ENCODE data around the gene GSK3B.
"Not testable (repeated sequence)": the region's sequence is repeated elsewhere in the genome, so short reads cannot be mapped to it uniquely, and the experiment has no call there.

The GSK3B gene

DNA sequence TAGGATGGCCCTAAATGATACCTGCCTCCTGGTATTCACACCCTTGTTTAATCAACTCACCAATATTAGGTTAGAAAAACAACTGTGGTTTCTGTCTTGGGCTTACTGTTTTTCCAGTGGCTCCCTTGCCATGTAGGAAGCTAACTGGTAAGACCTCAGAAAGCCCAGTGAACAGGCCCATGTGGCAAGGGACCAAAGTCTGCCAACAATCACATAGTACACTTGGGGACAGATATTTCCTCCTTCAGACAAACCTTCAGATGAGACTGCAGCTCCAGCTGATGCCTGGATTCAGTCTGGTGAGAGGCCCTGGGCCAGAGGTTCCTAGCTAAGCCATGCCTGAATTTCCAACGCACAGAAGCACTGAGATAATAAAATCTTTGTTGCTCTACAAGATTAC is 96.1 kb downstream of the GSK3B start:
- no peak for DNase-seq

DNA sequence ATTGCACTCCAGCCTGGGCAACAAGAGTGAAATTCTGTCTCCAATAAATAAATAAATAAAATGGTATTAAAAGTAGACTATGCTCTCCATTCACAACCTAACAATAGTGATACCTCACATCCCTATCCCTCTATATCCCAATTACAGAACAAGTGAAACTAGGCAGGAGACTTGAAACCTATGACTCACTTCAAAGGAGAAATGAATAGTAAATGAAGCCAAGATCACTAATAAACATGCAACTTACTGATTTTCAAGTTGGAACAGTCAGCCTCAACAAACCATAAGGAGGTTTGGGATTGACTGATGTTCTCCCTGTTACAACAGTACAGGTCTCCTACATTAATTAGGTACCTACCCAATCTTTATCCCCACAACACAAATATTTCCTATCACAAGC is 103.4 kb downstream of the GSK3B start:
- no peak for DNase-seq

DNA sequence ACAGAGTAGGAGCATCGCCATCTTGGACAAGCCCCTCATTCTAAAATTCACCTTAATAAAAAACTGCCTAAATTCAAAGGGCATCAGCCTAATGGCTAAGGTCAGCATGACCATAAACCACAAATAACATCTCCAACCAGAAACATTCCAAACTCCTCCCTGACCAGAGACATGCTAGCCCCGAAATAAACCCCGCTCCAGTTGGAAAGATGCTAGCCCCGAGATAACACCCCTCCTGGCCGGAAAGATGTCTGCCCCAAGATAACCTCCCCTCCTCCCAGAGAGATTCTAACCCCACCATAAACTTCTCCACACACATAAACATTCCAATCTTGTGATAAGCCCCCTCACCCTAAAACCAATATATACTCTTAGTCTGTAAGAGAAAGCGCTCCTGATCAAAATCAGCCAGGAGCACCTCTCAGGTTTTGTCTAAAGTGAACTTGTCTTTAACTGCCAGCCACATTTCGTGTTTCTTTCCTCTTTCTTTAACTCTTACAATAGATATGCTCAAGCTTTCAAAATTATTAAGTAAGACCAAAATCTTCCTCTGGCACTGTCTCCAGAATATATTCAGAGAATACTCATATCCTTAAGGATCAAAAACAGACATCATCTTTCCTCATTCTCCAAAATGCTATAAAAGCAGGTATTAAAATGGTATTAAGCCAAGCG is 104.1 kb downstream of the GSK3B start:
- no peak for DNase-seq

DNA sequence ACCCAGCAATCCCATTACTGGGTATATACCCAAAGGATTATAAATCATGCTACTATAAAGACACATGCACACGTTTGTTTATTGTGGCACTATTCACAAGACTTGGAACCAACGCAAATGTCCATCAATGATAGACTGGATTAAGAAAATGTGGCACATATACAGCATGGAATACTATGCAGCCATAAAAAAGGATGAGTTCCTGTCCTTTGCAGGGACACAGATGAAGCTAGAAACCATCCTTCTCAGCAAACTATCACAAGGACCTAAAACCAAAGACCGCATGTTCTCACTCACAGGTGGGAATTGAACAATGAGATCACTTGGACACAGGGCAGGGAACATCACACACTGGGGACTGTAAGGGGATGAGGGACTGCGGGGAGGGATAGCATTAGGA is 107.4 kb downstream of the GSK3B start:
- not testable (repeated sequence) for DNase-seq

- DNase-seq, result no peak
Measured at GRCh38 chr3:119981386-119981785, 112.9 kb downstream of the GSK3B start.

DNA sequence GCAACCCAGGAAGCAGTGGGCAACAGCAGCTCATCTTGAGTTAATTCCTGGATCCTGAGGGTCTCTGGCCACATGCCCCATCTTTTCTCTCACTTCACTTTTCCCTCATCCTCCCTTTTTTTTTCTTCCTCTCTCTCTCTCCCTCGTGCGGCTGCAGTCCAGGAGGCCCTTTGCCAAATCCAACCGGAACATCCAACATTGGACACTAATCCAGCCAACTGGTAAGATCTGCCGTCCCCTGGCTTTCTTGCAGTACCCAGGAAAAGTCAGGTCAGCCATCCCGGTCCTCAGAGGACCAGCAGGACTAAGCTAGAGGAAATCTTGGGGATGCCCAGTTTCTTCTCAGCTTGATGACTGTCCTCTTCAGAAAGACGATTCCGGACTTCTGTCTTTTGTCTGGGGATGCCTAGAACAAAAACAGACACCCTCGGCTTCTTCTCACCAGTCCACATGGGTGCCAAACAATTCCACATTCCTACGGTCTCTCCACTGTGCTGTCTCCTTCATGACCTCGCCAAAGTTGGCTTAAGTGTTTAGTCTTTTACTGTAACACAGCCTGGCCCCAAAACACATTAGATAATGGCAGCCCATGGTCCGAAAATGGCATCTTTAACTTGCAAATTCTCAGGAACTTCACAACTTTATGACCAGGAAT is 115.6 kb downstream of the GSK3B start:
- no peak for DNase-seq

DNA sequence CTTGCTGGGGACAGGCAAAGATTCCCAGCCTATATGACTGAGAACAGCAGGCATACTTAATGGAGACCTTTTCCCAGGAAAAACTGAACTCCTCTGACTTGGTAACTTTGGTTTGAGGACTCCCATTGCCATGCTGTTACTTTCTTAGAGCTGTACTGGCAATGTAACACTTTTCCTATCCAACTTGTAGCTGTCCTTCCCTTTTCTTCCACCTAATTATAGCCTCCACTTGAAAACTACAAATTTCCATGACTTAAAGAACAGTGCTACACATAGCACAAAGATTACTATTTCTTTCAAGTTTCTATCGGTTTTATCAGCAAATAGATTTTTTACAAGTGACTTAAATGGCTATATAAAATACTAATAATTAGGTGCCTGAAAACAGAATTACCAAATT is 116.9 kb downstream of the GSK3B start:
- DNase-seq, result no peak

DNA sequence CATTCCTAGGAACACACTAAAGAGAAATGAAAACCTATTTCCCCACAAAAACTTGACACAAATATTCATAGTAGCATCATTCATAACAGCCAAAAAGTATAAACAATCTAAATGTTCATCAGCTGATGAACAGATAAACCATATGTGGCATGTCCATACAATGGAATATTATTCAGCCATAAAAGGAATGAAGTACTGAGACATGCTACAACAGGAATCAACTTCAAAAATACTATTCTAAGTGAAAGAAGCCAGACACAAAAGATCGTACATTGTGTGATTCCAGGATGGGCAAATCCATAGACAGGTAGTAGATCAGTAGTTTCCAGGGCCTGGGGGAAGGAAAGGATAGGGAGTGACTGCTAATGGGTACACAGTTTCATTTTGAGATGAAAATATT is 118.0 kb downstream of the GSK3B start:
- no peak for DNase-seq

DNA sequence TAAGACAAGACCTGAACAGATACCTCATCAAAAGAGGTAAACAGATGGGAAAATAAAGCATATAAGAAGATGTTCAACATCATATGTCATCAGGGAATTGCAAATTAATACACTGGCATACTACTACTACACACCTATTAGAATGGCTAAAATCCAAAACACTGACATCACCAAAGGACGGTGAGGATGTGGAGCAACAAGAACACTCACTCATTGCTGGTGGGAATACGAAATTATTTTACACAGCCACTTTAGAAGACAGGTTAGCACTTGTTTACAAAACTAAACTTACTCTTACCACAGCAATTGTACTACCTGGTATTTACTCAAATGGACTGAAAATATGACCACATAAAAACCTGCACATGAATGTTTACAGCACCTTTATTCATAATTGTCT is 119.6 kb downstream of the GSK3B start:
- DNase-seq, result no peak

GRCh38 chr3:119973018-119973646 is 121.1 kb downstream of the GSK3B start:
- no peak for DNase-seq

GRCh38 chr3:119969759-119970158 is 124.5 kb downstream of the GSK3B start:
- DNase-seq, result no peak

- DNase-seq, result no peak
Measured at GRCh38 chr3:119967353-119968006, 126.8 kb downstream of the GSK3B start.

DNA sequence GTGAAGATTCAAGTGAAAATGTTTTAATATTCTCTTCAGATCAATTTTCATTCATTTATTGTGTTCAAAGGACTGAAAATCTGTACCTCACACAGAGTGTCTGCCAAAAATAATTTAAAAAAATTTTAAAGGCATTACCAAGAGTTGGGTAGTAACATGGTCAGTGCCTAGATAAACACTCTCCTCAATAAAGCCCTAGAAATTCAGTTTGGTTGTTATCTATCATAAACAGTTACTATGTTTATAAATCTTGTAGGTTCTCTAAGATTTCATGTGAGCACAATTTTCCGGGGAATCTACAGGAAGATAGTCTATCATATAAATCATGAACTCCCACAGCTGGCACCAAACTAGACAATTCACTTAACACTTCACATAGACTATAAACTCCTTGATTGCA is 128.6 kb downstream of the GSK3B start:
- DNase-seq, result no peak

- no peak for DNase-seq
Measured at GRCh38 chr3:119964294-119964693, 130.0 kb downstream of the GSK3B start.

DNA sequence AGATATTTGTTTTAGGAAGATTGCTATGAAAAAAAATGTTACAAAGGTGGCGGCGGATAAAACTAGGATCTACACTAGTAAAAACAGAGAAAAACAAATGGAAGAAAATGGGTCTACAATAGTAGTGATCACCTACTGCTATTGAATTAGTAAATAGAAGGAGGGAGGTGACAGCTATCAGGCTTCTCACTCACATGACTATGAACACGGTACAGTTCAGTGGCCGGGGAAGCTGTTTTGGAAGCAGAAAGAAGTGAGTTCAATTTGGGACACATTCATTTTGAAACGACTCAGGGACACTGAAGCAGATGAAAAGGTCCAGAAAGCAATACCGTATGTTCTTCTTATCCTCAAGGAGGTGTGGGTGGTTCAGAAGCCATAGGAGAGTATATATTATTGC is 138.3 kb downstream of the GSK3B start:
- DNase-seq, result no peak

DNA sequence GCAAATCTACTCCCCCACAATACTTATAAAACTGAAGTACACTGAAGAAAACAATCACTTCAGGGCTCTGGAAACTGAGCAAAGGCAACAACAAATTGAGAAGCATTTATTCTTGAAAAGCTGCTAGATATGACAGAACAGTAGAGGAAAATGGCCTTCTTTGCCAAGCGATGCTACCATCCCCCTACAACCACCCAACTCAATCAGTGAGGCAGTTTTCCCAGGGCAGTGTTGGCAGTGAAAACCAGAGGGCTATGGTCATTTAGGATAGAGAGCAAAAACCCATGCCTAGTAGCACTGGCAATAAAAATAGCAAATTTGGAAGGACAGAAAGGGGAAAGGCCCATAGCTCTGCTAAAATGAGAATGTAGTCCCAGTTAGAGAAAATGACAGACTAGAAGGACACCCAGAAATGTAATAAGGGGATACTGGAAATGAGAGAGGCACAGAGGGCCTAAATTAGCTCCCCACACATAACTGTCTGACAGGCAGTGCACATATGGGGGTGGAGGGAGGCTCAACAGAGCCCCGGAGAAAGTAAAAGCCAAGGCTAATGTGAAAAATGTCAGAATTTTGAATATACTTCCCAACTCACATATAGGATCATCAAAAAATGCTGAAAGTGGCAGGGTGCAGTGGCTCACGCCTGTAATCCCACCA is 143.5 kb downstream of the GSK3B start:
- no peak for DNase-seq

GRCh38 chr3:119945291-119945690 is 149.0 kb downstream of the GSK3B start:
- no peak for DNase-seq

DNA sequence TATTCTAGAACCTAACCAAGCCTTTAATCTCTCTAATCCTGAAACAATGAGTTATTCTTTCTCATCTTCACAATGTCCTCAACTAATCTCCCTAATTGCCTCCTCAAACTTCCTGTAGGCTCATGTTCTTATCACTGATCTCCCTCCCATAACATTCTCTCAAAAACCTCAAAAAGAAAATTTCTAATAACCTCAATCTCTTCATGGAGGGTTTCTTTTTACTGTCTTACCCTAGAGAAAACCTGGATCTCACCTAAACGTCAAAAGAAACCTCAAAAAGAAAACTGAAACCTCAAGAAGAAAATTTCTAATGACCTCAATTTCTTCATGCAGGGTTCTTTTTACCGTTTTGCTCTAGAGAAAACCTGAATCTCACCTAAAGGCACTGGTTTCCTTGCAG is 150.2 kb downstream of the GSK3B start:
- DNase-seq, result no peak

DNA sequence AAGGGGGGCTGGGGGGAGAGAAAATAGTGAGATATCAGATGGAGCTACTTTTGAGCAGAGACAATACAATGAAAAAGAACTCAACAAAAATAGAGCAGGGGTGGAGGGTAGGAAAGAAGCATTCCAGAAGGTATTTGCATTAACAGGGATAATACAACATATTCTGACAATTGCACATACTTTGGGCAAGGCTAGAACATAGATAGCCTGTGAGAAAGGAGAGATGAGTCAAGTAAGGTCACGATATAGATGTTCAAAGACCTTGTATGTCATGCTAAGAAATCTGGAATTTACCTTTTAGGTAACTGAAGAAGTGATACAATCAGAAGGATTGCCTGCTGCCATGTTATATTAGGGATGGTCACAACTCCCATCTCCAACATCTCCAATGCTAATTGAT is 155.2 kb downstream of the GSK3B start:
- DNase-seq, result no peak

- no peak for DNase-seq
Measured at GRCh38 chr3:119937229-119937628, 157.0 kb downstream of the GSK3B start.

DNA sequence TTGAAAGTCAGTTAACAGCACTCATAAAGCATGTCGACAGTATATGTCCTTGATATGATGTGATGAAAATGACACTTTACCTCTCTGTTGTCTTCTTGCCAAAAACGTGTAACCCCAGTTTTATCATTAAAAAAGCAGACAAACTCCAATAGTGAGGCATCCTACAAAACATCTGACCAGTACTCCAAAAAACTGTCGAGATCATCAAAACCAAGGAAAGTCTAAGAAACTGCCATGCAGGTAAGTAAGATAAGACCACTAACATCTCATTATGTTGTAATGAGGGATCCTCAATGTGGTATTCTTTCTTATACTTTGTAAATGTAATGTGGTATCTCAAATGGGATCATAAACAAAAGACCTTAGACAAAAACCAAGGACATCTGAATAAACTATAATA is 160.0 kb downstream of the GSK3B start:
- no peak for DNase-seq

- DNase-seq, result no peak
Measured at GRCh38 chr3:119933207-119933606, 161.0 kb downstream of the GSK3B start.

- DNase-seq, result no peak
Measured at GRCh38 chr3:119930286-119930685, 164.0 kb downstream of the GSK3B start.
